NCI-H526 treated with DMSO at 0.1 percent for 48 hours (cell line): Measurements from ENCODE around the gene BCR.
"Not testable (repeated sequence)": the region's sequence is repeated elsewhere in the genome, so short reads cannot be mapped to it uniquely, and the experiment has no call there.

ENCODE experiments used
- DNase-seq: peaks from one replicate; lab custom pipeline; 2025; lab: John Stamatoyannopoulos, UW

The BCR gene

GRCh38 chr22:23289851-23290724 lies 109.8 kb downstream of the BCR start:
- DNase-seq, result no peak

- no peak for DNase-seq
These were observed 111.6 kb downstream of the BCR start for GRCh38 chr22:23291806-23292452.

- DNase-seq, result no peak
These were observed 112.4 kb downstream of the BCR start for GRCh38 chr22:23292453-23293350.

DNA sequence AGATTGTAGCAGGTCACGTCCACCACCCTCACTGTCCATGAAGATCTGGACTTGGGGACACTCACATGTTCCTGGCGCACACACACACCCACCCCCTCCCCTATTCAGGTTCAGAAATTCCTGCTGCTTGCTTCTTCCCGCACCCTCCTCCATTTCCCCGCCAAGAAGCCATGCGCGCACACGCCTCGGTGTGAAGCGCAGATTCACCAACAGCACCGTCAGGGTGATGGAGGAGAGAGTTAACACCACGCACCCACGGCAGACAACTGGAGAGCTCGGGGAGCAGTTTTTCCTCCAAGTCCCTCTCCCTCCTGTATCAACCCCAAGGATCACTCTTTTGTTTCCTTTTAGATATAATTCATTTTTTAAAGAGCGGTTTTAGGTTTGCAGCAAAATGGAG lies 113.4 kb downstream of the BCR start:
- DNase-seq, result no peak

GRCh38 chr22:23294221-23294620 lies 113.9 kb downstream of the BCR start:
- no peak for DNase-seq

- no peak for DNase-seq
These were observed 120.2 kb downstream of the BCR start for GRCh38 chr22:23300476-23300875.

- no peak for DNase-seq
These were observed 121.3 kb downstream of the BCR start for GRCh38 chr22:23301591-23301990.

GRCh38 chr22:23302171-23303002 lies 122.1 kb downstream of the BCR start:
- no peak for DNase-seq

DNA sequence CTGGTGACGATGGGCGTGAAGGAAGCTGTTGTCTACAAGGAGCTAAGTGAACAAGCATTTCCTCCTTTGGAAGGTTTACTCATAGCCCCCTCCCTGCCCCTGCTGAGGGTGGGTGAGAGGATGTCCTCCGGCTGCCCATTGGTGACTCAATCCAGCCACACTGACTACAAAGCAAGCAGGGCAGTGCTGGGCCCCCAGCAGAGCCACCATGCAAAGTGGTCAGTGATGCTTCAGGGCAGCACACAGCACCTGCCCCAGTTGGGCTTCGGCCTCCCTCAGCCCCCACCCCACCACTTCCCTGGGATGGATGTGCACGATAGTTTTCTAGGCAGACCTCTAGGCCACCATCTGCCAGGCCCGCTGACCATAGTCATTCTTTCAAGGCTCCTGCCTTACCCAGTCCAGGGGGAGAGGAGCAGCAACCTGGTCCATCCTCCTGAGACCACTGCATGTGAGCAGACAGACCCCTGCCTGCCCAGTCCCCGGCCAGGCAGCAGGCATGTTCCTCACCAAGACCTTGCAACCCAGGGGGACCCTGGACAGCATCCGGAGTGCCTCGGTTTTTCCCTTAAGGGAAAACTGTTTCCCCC lies 125.1 kb downstream of the BCR start:
- no peak for DNase-seq

DNA sequence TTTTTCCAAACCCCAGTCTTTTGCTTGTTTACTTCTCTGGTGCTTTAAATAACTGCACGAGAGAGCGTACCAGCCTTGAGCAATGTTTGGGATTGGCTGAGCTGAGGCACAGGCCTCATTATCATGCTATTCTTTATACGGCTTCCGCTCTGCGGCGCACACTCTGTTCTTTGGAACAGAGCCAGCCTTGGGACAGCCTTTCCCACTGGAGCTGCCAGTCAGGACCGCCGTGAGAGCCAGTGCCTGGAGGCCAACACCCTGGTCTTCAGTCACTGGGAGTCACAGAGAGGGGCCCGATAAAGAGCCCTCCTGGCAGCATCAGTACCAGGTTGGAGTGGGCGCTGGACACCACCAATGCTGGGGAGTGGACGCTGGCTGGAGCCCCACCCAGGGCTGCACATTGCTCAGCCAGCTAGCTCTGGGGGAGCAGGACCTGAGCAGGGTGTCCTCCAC lies 125.6 kb downstream of the BCR start:
- no peak for DNase-seq

GRCh38 chr22:23306438-23306921 lies 126.2 kb downstream of the BCR start:
- DNase-seq, result no peak

DNA sequence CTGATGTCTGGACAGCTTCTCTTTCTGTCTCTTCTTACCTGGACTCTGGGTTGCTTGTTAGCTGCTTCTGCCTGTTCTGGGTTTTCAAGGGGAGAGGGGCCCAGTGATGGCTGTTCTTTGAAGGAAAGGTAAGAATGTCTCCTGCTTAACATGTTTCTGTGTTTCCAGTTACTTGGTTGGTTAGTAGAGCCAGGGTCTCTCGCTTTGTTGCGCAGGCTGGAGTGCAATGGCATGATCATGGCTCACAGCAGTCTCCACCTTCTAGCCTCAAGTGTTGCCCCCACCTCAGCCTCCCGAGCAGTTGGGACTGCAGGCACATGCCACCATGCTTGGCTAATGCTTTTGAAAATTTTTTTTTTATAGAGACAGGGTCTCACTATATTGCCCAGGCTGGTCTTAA lies 126.6 kb downstream of the BCR start:
- no peak for DNase-seq

DNA sequence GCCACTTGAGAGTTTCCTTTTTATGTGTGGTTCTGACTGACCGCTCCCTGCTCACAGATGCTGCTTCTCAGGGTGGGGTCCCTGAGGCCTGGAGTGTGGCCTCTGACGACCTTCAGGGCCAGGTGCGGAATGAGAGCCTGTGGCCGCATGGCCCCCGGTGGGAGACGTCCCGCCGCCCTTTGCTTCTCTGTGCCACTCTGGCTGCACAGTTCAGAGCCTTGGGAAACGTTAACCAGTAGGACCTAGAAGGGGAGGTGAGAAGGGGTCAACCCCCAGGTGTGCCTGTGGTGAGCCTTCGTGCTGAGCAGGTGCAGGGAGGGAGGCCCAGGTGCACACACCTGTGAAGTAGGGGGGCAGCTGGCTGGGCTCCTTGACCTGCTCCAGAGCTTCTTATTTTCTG lies 127.2 kb downstream of the BCR start:
- DNase-seq, result not testable (repeated sequence)

GRCh38 chr22:23309261-23309660 lies 129.0 kb downstream of the BCR start:
- not testable (repeated sequence) for DNase-seq

GRCh38 chr22:23310443-23311097 lies 130.3 kb downstream of the BCR start:
- DNase-seq, result not testable (repeated sequence)

DNA sequence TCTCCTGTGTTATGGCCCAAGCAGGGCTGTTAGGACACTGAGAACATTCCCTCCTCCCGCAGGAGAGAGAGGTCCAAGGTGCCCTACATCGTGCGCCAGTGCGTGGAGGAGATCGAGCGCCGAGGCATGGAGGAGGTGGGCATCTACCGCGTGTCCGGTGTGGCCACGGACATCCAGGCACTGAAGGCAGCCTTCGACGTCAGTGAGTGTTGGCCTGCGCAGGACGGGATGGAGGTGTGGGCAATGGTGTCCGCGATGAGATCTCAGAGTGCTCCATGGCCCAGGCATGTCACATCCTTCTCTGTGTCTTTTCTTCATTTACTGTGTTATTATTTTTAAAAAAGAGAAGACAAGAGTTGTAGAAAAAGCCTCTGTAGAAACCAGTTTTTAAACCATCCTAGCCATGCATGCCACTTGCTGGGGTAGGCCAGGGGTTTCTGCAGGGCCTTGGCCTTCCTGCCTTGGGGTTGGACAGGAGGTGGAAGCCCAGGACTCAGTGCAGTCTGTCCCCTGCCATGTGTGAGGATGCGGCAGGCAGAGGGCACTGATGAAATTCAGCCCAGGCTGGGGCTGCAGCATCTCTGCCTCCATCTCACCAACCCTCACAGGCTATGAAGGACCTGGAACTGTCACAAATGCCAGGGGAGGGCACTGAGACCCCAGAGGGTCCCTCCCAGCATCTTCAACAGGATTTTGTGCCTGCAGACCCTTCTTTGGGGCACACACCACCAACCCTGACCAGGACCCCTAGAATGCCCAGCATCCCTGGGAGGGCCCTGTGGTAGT lies 131.5 kb downstream of the BCR start:
- not testable (repeated sequence) for DNase-seq

- DNase-seq, result no peak
These were observed 133.7 kb downstream of the BCR start for GRCh38 chr22:23313791-23314567.

DNA sequence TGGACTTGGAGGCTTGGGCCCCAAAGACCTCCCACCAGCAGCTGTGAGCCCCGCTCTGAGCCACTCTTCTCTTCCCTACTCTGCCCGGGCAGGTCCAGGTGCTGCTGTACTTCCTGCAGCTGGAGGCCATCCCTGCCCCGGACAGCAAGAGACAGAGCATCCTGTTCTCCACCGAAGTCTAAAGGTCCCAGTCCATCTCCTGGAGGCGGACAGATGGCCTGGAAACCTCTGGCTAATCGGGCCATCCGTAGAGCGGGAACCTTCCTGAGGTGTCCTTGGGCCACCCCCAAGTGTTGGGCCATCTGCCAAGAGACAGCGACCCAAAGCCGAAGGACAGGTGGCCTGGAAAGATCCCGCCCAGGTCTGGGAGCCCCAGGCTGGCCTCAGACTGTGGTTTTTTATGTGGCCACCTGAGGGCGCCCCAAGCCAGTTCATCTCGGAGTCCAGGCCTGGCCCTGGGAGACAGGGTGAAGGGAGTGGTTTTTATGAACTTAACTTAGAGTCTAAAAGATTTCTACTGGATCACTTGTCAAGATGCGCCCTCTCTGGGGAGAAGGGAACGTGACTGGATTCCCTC lies 135.1 kb downstream of the BCR start:
- DNase-seq, result peak; percentile 4
